H1 (cell line): ENCODE measurements around the gene RAPGEF1. TPM values are rescaled to one million over a fixed set of nuclear protein-coding genes. Genes with fewer than 3 reads are reported as not detected.

Source experiments
- CTBP2 ChIP-seq: IDR thresholded peaks from 2 replicates; pipeline ENCODE4 v1.7.0; 2011; ENCODE audit warnings: borderline replicate concordance, mild to moderate bottlenecking, moderate library complexity, mixed read lengths, low read length; ENCODE audit not compliant: insufficient read depth, insufficient read length
- RAD21 ChIP-seq, 2 experiments: IDR thresholded peaks in 1 of 2; conservative IDR thresholded peaks in 1 of 2; 2 replicates each; pipeline ENCODE4 v1.6.1; 2011; ENCODE audit warnings: low read depth in 2 of 2, low read length in 2 of 2, improper control_type of control experiment in 1 of 2, inconsistent platforms in 1 of 2, mild to moderate bottlenecking in 1 of 2, moderate library complexity in 1 of 2
- polyA plus RNA-seq, 7 experiments: library from polyadenylated mRNA; depleted of rRNA in 3 of 7; stranded (reverse) in 5 of 7; unstranded in 2 of 7; fragments of >200 nt in 5 of 7; fragments of 200-250 nt in 2 of 7; gene quantifications; 1 replicate in 5 of 7; 2 replicates in 1 of 7; 4 replicates in 1 of 7; pipeline versions ENCODE4 v1.2.1 to v1.2.3, GENCODE V29; 2011 to 2013; ENCODE audit warnings: missing spikeins in 2 of 7, mixed read lengths in 2 of 7
- total RNA-seq: library from RNA; stranded (reverse); fragmentation: NEBNext Ultra II Directional; extraction: Animal tissue kit (Norgen Biotek cat#: 25700); gene quantifications from 2 replicates; pipeline ENCODE4 v1.2.1, GENCODE V29; 2021

Gene RAPGEF1
- total and polyA plus RNA-seq, 2 of the 8 experiments (the other 6 are each of a cell fraction or from before 2014, with no cell fraction given) = 29.7 to 78.9 TPM

DNA sequence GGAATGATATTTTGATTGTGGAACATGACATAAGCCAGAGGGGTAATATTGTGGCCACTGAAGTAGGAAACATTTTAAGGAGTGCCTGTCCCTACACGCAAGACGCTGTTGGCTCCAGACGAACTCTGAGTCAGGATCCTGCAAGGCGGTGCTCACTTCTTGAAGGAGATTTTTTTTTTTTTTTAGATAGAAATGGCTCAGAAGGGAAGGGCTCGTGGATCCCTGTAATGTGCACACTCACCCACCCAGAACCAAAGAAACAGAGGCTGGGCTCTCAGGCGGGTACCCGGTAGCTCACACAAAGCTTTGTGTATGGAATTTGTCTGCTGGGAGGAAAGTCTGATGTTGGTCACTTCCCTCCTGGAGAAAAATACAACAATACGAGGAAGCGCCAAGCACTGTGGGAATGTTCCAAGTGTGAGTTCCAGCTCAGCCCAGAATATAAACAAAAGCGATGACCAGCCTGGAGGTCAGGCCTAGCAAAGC is 25.7 kb downstream of the RAPGEF1 start (continued):
- no peak for TF ChIP-seq RAD21 (IDR thresholded peaks at IDR 0.05 in 1 of 2, conservative IDR thresholded peaks at IDR 0.05 in 1 of 2; ENCODE audit: low read depth in 2 of 2, low read length in 2 of 2)
- TF ChIP-seq CTBP2 = no peak
